Measurements from ENCODE around the gene ACO2. TPM values are rescaled to one million over a fixed set of nuclear protein-coding genes. Genes with fewer than 3 reads are reported as not detected.
A peak's percentile ranks its signal among the peaks of the same experiment; 100 is the strongest.

Gene ACO2
- total RNA-seq, 1 donor from 2014 or later = 114 TPM

- H3K36me3 Mint-ChIP-seq (ENCODE audit: unreplicated experiment) = no peaks in the 10 kb centered on the region
- peaks cover 14% of the 10 kb centered on the region for H3K4me1 Mint-ChIP-seq (ENCODE audit: low read depth, unreplicated experiment)
- peak within 1 kb of the TSS; percentile 92 for H3K4me3 Mint-ChIP-seq (ENCODE audit: unreplicated experiment)
- H3K9me3 Mint-ChIP-seq (ENCODE audit: unreplicated experiment) = peaks cover 15% of the 10 kb centered on the region
- peak within 1 kb of the TSS; percentile 98 for H3K27ac Mint-ChIP-seq (ENCODE audit: unreplicated experiment)
- H3K27me3 Mint-ChIP-seq (ENCODE audit: unreplicated experiment) = peaks cover 6% of the 10 kb centered on the region
- no peak for TF ChIP-seq CTCF (IDR thresholded peaks at IDR 0.05; ENCODE audit: partially characterized antibody, unreplicated experiment)
- DNase-seq = peak; percentile 95
Measured at GRCh38 chr22:41446639-41447434, 22.1 kb upstream of the ACO2 start, which contains the start of gene TOB2. Gene TOB2, minus strand, starts transcription at chr22:41446801. Its CDS starts 9,456 bp downstream, at chr22:41437345.

GRCh38 chr22:41447435-41448188 lies 21.3 kb upstream of the ACO2 start:
- peak; percentile 85 for DNase-seq
- Mint-ChIP-seq H3K4me3 (ENCODE audit: unreplicated experiment) (peak overlapping the region; percentile 96), H3K4me1 (ENCODE audit: low read depth, unreplicated experiment) (peaks cover 12% of the 10 kb centered on the region), H3K27me3 (ENCODE audit: unreplicated experiment) (peaks cover 6% of the 10 kb centered on the region), H3K27ac (ENCODE audit: unreplicated experiment) (peak overlapping the region; percentile 99), H3K9me3 (ENCODE audit: unreplicated experiment) (peaks cover 15% of the 10 kb centered on the region), H3K36me3 (ENCODE audit: unreplicated experiment) (no peaks in the 10 kb centered on the region)
- TF ChIP-seq CTCF (IDR thresholded peaks at IDR 0.05; ENCODE audit: partially characterized antibody, unreplicated experiment) = no peak

GRCh38 chr22:41448189-41448808 lies 20.6 kb upstream of the ACO2 start:
- no peak for TF ChIP-seq CTCF (IDR thresholded peaks at IDR 0.05; ENCODE audit: partially characterized antibody, unreplicated experiment)
- peak overlapping the region; percentile 99 for H3K27ac Mint-ChIP-seq (ENCODE audit: unreplicated experiment)
- peak; percentile 94 for DNase-seq
- peaks cover 6% of the 10 kb centered on the region for H3K27me3 Mint-ChIP-seq (ENCODE audit: unreplicated experiment)
- H3K4me3 Mint-ChIP-seq (ENCODE audit: unreplicated experiment) = peak overlapping the region; percentile 96
- peaks cover 9% of the 10 kb centered on the region for H3K4me1 Mint-ChIP-seq (ENCODE audit: low read depth, unreplicated experiment)
- H3K36me3 Mint-ChIP-seq (ENCODE audit: unreplicated experiment) = no peaks in the 10 kb centered on the region
- H3K9me3 Mint-ChIP-seq (ENCODE audit: unreplicated experiment) = peaks cover 12% of the 10 kb centered on the region

GRCh38 chr22:41458161-41458728 lies 10.7 kb upstream of the ACO2 start:
- Mint-ChIP-seq H3K27ac (ENCODE audit: unreplicated experiment) (peak overlapping the region; percentile 44), H3K9me3 (ENCODE audit: unreplicated experiment) (no peaks in the 10 kb centered on the region), H3K4me1 (ENCODE audit: low read depth, unreplicated experiment) (no peaks in the 10 kb centered on the region), H3K4me3 (ENCODE audit: unreplicated experiment) (no peak overlapping the region), H3K27me3 (ENCODE audit: unreplicated experiment) (no peaks in the 10 kb centered on the region), H3K36me3 (ENCODE audit: unreplicated experiment) (no peaks in the 10 kb centered on the region)
- DNase-seq = no peak
- TF ChIP-seq CTCF (IDR thresholded peaks at IDR 0.05; ENCODE audit: partially characterized antibody, unreplicated experiment) = no peak
